ENCODE data around the gene PCLAF. TPM values are rescaled to one million over a fixed set of nuclear protein-coding genes. Genes with fewer than 3 reads are reported as not detected.
"Not testable (repeated sequence)": the region's sequence is repeated elsewhere in the genome, so short reads cannot be mapped to it uniquely, and the experiment has no call there.

PCLAF gene
- total RNA-seq, 1 donor from 2014 or later, result 6.6 TPM

GRCh38 chr15:64396789-64397188 lies 15.5 kb upstream of the PCLAF start:
- peaks cover 38% of the 10 kb centered on the region for H3K36me3 Mint-ChIP-seq (ENCODE audit: low read depth)
- DNase-seq (ENCODE audit: low spot score), result no peak

GRCh38 chr15:64392471-64392870 lies 11.2 kb upstream of the PCLAF start:
- Mint-ChIP-seq H3K36me3 (ENCODE audit: low read depth) (peaks cover 19% of the 10 kb centered on the region), H3K4me1 (ENCODE audit: low read depth) (peaks cover 14% of the 10 kb centered on the region)
- not testable (repeated sequence) for H3K4me3 Mint-ChIP-seq (ENCODE audit: unreplicated experiment); DNase-seq (ENCODE audit: low spot score); H3K27ac Mint-ChIP-seq (ENCODE audit: unreplicated experiment); H3K27me3 Mint-ChIP-seq (ENCODE audit: low read depth); H3K9me3 Mint-ChIP-seq (ENCODE audit: low read depth)

More at GRCh38 chr15:64396789-64397188, 15.5 kb upstream of the PCLAF start:
- H3K4me1 Mint-ChIP-seq (ENCODE audit: low read depth), result no peaks in the 10 kb centered on the region
- no peak overlapping the region for H3K27ac Mint-ChIP-seq (ENCODE audit: unreplicated experiment)
- no peaks in the 10 kb centered on the region for H3K27me3 Mint-ChIP-seq (ENCODE audit: low read depth)
- H3K4me3 Mint-ChIP-seq (ENCODE audit: unreplicated experiment), result no peak overlapping the region
- no peak for TF ChIP-seq CTCF (IDR thresholded peaks at IDR 0.05)
- no peaks in the 10 kb centered on the region for H3K9me3 Mint-ChIP-seq (ENCODE audit: low read depth)

- H3K27ac Mint-ChIP-seq (ENCODE audit: unreplicated experiment), result no peak overlapping the region
- H3K4me3 Mint-ChIP-seq (ENCODE audit: unreplicated experiment), result peak overlapping the region; percentile 97
- H3K4me1 Mint-ChIP-seq (ENCODE audit: low read depth), result peaks cover 16% of the 10 kb centered on the region
Observed at GRCh38 chr15:64389036-64389435, 7.8 kb upstream of the PCLAF start.

GRCh38 chr15:64387562-64388168 lies 6.4 kb upstream of the PCLAF start, which contains the start of gene TRIP4:
Gene TRIP4 (plus strand): TSS chr15:64387836. CDS start chr15:64387864, 28 bp downstream.
- peak; percentile 99 for DNase-seq (ENCODE audit: low spot score)
- Mint-ChIP-seq H3K27ac (ENCODE audit: unreplicated experiment) (peak within 1 kb of the TSS; percentile 94), H3K9me3 (ENCODE audit: low read depth) (no peaks in the 10 kb centered on the region), H3K4me3 (ENCODE audit: unreplicated experiment) (peak within 1 kb of the TSS; percentile 97), H3K4me1 (ENCODE audit: low read depth) (peaks cover 16% of the 10 kb centered on the region), H3K27me3 (ENCODE audit: low read depth) (no peaks in the 10 kb centered on the region), H3K36me3 (ENCODE audit: low read depth) (peaks cover 1% of the 10 kb centered on the region)
- TF ChIP-seq CTCF (IDR thresholded peaks at IDR 0.05), result peak; percentile 47

More at GRCh38 chr15:64389036-64389435, 7.8 kb upstream of the PCLAF start:
- peaks cover 4% of the 10 kb centered on the region for H3K36me3 Mint-ChIP-seq (ENCODE audit: low read depth)
- no peaks in the 10 kb centered on the region for H3K9me3 Mint-ChIP-seq (ENCODE audit: low read depth)
- TF ChIP-seq CTCF (IDR thresholded peaks at IDR 0.05), result no peak
- no peak for DNase-seq (ENCODE audit: low spot score)
- no peaks in the 10 kb centered on the region for H3K27me3 Mint-ChIP-seq (ENCODE audit: low read depth)

- H3K4me3 Mint-ChIP-seq (ENCODE audit: unreplicated experiment), result no peak overlapping the region
- no peaks in the 10 kb centered on the region for H3K9me3 Mint-ChIP-seq (ENCODE audit: low read depth)
- H3K27me3 Mint-ChIP-seq (ENCODE audit: low read depth), result no peaks in the 10 kb centered on the region
- H3K27ac Mint-ChIP-seq (ENCODE audit: unreplicated experiment), result no peak overlapping the region
- DNase-seq (ENCODE audit: low spot score), result no peak
- no peak for TF ChIP-seq CTCF (IDR thresholded peaks at IDR 0.05)
- H3K36me3 Mint-ChIP-seq (ENCODE audit: low read depth), result peaks cover 1% of the 10 kb centered on the region
- H3K4me1 Mint-ChIP-seq (ENCODE audit: low read depth), result peaks cover 23% of the 10 kb centered on the region
Observed at GRCh38 chr15:64386291-64386690, 5.0 kb upstream of the PCLAF start.

- TF ChIP-seq CTCF (IDR thresholded peaks at IDR 0.05), result no peak
- H3K4me1 Mint-ChIP-seq (ENCODE audit: low read depth), result peaks cover 28% of the 10 kb centered on the region
- DNase-seq (ENCODE audit: low spot score), result no peak
- H3K27ac Mint-ChIP-seq (ENCODE audit: unreplicated experiment), result no peak overlapping the region
- no peaks in the 10 kb centered on the region for H3K9me3 Mint-ChIP-seq (ENCODE audit: low read depth)
- no peaks in the 10 kb centered on the region for H3K27me3 Mint-ChIP-seq (ENCODE audit: low read depth)
- H3K36me3 Mint-ChIP-seq (ENCODE audit: low read depth), result peaks cover 1% of the 10 kb centered on the region
- H3K4me3 Mint-ChIP-seq (ENCODE audit: unreplicated experiment), result no peak overlapping the region
Observed at GRCh38 chr15:64383760-64384159, 2.5 kb upstream of the PCLAF start.

GRCh38 chr15:64380130-64380870 lies 941 bp downstream of the PCLAF start:
- DNase-seq (ENCODE audit: low spot score), result not testable (repeated sequence)
- peak overlapping the region; percentile 22 for H3K27ac Mint-ChIP-seq (ENCODE audit: unreplicated experiment)

More at GRCh38 chr15:64380130-64380870, 941 bp downstream of the PCLAF start:
- H3K9me3 Mint-ChIP-seq (ENCODE audit: low read depth); H3K27me3 Mint-ChIP-seq (ENCODE audit: low read depth); H3K36me3 Mint-ChIP-seq (ENCODE audit: low read depth): not testable (repeated sequence)
- Mint-ChIP-seq H3K4me3 (ENCODE audit: unreplicated experiment) (peak overlapping the region; percentile 72), H3K4me1 (ENCODE audit: low read depth) (peaks cover 26% of the 10 kb centered on the region)
